Measurements from ENCODE around the gene CUBN.

DNA sequence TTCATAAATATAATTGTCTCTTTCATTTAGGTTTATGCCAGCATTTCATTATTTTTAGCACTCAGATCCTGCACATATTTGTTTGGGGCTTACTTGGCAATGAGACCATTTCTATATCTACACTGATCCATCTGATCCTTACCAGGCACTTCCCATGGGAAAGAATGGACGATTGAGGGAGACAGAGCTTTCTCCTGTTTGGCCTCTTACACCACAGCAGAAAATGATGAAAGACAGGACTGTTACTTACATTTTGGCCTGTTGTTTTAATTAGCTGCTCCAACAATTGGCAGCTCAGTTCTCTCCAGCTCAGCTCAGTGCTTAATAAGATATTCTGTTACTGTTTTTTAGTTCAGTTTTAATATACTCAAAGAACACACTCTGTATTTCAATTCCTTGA lies 234.8 kb downstream of the CUBN start:
- TF ChIP-seq, protein P1, sequence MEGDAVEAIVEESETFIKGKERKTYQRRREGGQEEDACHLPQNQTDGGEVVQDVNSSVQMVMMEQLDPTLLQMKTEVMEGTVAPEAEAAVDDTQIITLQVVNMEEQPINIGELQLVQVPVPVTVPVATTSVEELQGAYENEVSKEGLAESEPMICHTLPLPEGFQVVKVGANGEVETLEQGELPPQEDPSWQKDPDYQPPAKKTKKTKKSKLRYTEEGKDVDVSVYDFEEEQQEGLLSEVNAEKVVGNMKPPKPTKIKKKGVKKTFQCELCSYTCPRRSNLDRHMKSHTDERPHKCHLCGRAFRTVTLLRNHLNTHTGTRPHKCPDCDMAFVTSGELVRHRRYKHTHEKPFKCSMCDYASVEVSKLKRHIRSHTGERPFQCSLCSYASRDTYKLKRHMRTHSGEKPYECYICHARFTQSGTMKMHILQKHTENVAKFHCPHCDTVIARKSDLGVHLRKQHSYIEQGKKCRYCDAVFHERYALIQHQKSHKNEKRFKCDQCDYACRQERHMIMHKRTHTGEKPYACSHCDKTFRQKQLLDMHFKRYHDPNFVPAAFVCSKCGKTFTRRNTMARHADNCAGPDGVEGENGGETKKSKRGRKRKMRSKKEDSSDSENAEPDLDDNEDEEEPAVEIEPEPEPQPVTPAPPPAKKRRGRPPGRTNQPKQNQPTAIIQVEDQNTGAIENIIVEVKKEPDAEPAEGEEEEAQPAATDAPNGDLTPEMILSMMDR (IDR thresholded peaks at IDR 0.05), result no peak
- TF ChIP-seq POLR2A (IDR thresholded peaks at IDR 0.05) (no peak), POLR2AphosphoS5 (IDR thresholded peaks at IDR 0.05) (no peak)

Measured in transverse colon (tissue), 4 donors.